Measurements from ENCODE around the gene CAPN3.

The CAPN3 gene

DNA sequence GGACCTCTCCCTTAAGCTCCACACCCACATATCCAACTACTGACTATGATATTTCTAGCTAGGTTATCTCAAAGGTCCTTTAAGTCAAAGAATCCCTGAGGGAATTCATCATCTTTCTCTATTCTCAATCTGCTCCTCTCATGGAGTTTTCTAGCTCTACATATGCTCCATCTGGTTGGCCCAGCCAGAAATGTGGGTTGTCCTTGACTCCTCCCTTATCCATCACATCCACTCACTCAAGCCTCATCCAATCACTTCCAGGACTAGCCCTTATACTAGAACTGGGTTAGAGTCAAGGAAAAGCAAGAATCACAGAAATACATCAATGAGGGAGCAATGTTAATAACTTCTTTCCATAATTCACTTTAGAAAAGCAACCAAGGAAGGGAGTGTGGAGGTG, 86.2 kb downstream of the CAPN3 start:
- TF ChIP-seq GATA2 (IDR thresholded peaks at IDR 0.05; ENCODE audit: low read depth, low read length) = no peak
- TF ChIP-seq GATA3 (IDR thresholded peaks at IDR 0.05; ENCODE audit: low read depth, low read length) = no peak

DNA sequence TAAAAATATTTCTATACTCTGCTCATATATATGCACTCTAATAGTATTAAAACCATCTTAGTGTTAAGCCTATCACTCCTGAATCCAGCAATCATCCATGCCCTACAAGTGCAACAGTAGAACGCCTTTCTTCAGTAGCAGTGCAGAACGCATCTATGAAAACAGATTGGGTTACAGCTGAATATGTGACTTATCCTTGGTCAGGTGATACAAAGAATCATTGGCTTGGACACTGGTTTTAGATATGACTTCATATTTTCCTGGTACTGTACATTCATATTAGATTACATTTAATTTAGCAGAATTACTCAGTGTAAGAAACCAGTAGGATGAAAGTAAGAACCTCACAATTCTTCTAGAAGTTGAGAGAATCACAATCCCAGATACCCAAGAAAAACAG, 88.3 kb downstream of the CAPN3 start:
- TF ChIP-seq GATA2 (IDR thresholded peaks at IDR 0.05; ENCODE audit: low read depth, low read length) (no peak), GATA3 (IDR thresholded peaks at IDR 0.05; ENCODE audit: low read depth, low read length) (no peak)

DNA sequence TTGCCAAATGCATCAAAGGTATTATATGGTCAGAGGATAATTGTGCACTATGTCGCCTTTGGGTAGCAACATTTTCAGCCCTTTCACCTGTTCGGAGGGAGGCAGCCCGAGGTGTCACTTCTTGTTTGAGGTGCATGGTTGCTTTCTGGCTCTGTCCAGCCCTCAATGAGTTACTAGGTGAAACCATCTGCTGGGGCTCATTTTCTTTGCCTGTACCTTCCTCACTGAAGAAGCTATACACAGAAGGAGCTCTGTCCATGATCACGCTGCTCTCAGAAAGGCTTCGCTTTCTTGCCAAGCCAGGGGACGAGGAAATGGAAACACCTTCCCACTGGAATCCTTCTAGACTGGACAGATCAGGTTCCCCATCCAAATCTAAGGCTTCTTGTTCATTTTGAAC, 89.0 kb downstream of the CAPN3 start:
- no peak for TF ChIP-seq GATA3 (IDR thresholded peaks at IDR 0.05; ENCODE audit: low read depth, low read length)
- TF ChIP-seq GATA2 (IDR thresholded peaks at IDR 0.05; ENCODE audit: low read depth, low read length) = no peak

DNA sequence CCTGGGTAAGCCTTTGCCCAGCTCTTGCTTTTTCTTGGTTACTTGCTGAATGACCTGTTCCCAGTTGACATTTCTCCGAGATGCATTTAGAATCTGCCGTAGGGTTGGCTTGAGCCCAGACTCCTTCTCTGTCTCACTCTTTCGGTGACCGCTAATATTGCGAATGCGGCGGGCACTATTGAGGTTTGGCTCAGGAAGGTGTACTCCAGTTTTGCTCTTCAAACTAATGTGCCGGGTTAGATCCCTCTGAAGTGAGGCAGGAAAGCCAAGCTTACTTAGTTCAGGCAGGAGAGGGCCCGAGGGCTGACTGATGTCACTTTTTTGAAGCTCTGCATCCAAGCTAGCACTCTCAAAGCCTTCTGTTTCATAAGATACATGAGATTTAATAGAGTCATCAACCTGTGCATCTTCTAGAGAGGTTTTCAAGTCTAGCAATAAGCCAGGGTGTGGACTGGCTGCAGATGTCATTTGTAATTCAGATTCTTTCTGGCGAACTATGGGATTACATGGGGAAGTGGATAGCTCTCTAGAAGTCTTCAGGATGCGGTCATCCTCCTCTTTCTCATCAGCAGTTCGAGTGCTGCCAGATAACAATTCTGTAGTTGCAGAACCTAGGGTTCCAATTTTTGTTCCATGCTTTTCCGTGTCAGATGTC, 90.6 kb downstream of the CAPN3 start:
- TF ChIP-seq GATA3 (IDR thresholded peaks at IDR 0.05; ENCODE audit: low read depth, low read length) (no peak), GATA2 (IDR thresholded peaks at IDR 0.05; ENCODE audit: low read depth, low read length) (no peak)

DNA sequence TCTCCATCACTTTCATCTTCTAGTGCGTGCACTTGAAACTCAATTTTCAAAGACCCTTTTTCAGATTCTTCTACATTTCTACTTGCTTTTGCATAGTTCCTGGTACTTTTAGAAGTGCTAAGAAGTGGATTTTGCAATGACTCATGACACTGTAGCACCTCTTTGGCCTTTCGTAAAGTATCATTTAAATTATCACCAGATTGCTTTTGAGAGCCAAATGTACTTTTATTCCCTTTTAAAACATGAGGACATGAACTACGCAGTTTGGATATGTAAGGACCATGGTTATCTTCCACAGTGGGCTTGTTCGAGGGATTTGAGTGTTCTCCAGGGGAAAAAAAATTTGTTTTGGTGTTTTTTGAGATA, 91.1 kb downstream of the CAPN3 start:
- TF ChIP-seq GATA3 (IDR thresholded peaks at IDR 0.05; ENCODE audit: low read depth, low read length) = no peak
- no peak for TF ChIP-seq GATA2 (IDR thresholded peaks at IDR 0.05; ENCODE audit: low read depth, low read length)

DNA sequence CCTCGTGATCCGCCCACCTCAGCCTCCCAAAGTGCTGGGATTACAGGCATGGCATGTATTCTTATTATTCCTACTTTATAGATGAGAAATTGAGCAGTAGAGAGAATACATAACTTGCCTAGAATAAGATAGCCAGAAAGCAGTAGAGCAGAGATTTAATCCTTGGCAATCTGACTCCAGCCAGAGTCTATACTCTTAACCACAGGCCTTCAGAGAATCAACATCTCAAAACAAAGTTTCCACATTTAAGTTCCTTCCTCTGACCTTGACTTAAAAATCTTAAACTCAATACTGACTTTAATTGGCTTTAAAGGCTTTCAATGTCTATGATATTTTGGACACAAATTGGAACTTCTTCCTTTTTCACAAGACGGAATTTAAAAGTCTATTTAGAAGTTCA, 94.5 kb downstream of the CAPN3 start:
- TF ChIP-seq GATA2 (IDR thresholded peaks at IDR 0.05; ENCODE audit: low read depth, low read length) (no peak), GATA3 (IDR thresholded peaks at IDR 0.05; ENCODE audit: low read depth, low read length) (no peak)

DNA sequence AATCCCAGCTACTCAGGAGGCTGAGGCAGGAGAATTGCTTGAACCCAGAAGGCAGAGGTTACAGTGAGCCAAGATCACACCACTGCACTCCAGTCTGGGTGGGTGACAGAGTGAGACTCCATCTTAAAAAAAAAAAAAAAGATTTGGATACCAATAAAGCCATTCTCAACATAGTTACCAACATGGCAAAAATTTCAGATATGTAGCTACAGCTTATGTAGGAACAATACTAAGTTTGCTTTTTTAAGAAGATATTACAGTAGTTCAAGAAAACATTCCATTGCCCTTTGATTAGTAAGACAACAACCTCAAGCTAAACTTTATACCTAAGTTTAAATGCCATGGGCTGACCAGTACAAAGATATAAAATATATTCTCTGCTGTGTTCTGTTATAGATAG, 97.2 kb downstream of the CAPN3 start:
- TF ChIP-seq GATA3 (IDR thresholded peaks at IDR 0.05; ENCODE audit: low read depth, low read length) (no peak), GATA2 (IDR thresholded peaks at IDR 0.05; ENCODE audit: low read depth, low read length) (no peak)

DNA sequence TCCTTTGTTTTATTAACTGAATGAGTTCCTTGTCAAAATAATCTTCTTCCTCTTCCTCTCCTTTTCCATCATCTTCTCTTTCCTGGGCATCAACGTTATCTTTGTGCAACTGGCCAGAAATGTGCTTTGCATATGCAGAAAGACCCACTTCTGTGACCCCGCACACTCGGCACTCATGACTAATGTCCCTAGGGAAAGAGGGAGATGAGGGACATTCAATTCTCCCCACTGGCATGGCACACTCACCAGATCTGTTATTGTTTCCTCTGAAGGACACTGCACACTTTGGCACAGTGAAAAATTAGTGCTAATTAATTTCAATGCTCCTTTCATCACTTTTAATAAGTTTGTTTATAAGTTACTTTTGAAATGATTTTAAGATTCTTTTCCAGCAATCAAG, 97.7 kb downstream of the CAPN3 start:
- no peak for TF ChIP-seq GATA2 (IDR thresholded peaks at IDR 0.05; ENCODE audit: low read depth, low read length)
- TF ChIP-seq GATA3 (IDR thresholded peaks at IDR 0.05; ENCODE audit: low read depth, low read length) = no peak

DNA sequence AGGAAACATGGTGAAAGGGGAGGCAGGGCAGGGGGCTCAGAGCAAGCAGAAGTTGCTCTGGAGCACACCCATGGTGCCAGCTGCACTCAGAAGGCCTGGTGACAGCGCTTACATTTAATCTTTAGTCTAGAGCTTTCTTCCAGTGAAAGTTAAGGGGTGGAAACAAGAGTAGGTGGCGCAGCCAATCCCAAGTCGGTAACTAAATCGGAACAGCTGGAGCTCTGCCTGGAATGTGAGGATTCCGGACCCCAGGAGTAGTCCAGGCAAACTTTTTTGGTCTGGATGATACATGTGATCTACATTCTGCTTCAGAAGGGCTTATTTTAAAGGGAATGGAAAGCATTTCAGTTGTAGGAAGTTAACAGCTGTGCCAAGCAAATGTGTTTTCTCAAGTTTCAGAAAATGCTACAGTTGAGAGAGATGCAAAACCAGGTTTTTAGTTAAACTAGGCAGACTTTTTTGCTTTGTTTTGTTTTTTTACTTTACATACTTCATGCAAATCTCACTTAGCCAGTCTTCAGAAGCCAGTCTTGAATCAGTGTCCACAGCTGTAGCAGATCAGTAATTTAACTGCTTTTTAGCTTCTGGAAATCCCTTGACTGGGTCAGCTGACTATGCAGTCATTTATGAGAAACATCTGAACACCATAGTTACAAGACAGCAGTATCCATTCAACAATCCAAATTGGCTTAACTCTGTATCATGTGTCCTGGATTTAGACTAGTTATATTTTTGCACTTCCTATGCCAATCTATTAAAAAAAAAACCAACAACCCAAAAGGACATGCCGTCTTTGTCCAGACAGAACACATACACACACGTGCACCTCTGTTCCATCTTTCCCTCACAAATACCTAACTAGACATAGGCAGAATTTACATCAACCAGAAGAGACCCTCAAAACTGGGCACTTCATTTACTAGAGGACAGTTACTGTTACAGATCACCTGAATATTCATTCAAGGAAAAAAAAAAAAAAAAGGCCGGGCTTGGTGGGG, 98.4 kb downstream of the CAPN3 start:
- TF ChIP-seq GATA2 (IDR thresholded peaks at IDR 0.05; ENCODE audit: low read depth, low read length) (no peak), GATA3 (IDR thresholded peaks at IDR 0.05; ENCODE audit: low read depth, low read length) (no peak)

DNA sequence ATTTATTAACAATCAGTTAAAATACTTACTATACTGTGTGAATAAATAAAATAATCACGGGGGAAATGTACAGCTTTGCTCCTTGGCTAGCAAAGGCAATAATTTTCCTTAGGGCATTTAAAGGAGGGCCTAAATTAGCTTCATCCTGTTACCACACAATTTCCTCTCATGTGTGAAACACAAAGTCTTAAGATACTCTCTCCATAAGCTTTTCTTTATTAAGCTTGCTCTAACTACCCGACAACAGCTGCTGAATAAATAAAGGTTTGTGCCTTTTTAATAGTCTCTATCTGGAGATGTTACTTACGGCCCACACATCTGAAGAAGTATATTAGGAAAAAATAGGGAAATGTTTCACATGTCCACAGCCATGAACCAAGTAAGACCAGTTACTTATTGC, 102.0 kb downstream of the CAPN3 start:
- no peak for TF ChIP-seq GATA3 (IDR thresholded peaks at IDR 0.05; ENCODE audit: low read depth, low read length)
- TF ChIP-seq GATA2 (IDR thresholded peaks at IDR 0.05; ENCODE audit: low read depth, low read length) = no peak

All from SH-SY5Y (cell line).